Activated T-helper 2 cell treated with anti-CD3 and anti-CD28 coated beads, Interferon-gamma antibody, Interleukin-2, Interleukin-4, amounts not matched to agents 10 μg/mL and 5 μg/mL and 100 μg/mL, durations not matched to agents 14 hours and 24 hours and 36 hours (primary cell): Measurements from ENCODE around the gene ZIC1. TPM values are rescaled to one million over a fixed set of nuclear protein-coding genes. Genes with fewer than 3 reads are reported as not detected.

Experiments used
- DNase-seq: peaks from one replicate; pipeline ENCODE4 v3.0.0; 2021; ENCODE audit warnings: low spot score
- H3K27ac Mint-ChIP-seq: one replicate; pipeline ENCODE4 v1.8.0; 2021; ENCODE audit warnings: mixed read lengths
- H3K27me3 Mint-ChIP-seq: one replicate; pipeline ENCODE4 v1.8.0; 2021; ENCODE audit warnings: low read depth, mixed read lengths
- H3K36me3 Mint-ChIP-seq: one replicate; pipeline ENCODE4 v1.8.0; 2021; ENCODE audit warnings: low read depth, mixed read lengths
- H3K4me1 Mint-ChIP-seq: one replicate; pipeline ENCODE4 v1.8.0; 2021; ENCODE audit warnings: low read depth, mixed read lengths
- H3K4me3 Mint-ChIP-seq: one replicate; pipeline ENCODE4 v1.8.0; 2021; ENCODE audit warnings: low read depth, mild to moderate bottlenecking, moderate library complexity, mixed read lengths
- H3K9me3 Mint-ChIP-seq: one replicate; pipeline ENCODE4 v1.8.0; 2021; ENCODE audit warnings: mixed read lengths
- intact Hi-C: fragments of 100-400 bp; cut with micrococcal nuclease; formaldehyde crosslinking; loops from one replicate; pipeline ENCODE4 v1.15.1; 2023
- total RNA-seq: library from RNA; stranded (reverse); gene quantifications from 2 replicates; pipeline ENCODE4 v1.2.3, GENCODE V29; 2022

The ZIC1 gene
- total RNA-seq, 1 donor from 2014 or later: not detected

DNA sequence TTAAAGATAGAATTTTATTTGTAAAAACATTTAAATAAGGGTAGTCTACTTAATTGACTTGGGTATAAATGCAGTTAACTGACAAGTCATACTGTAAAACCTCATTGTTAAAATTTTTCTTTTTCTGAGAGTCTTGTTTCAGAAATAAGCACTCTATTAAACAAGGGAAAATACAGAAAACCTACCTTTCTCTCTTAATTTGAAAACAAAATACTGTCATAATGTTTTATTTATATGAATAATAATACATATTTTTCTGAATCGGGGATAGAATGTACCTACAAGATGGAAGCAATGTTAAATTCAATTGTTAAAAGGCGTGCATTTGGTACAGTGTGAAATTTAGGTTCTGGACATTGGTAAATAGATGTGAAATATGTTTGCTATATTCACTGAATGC is 17.8 kb downstream of the ZIC1 start:
- DNase-seq: no peak
- H3K27me3 Mint-ChIP-seq: peaks cover 34% of the 10 kb centered on the region
- no peaks in the 10 kb centered on the region for H3K4me1 Mint-ChIP-seq
- no peaks in the 10 kb centered on the region for H3K9me3 Mint-ChIP-seq
- no peak overlapping the region for H3K4me3 Mint-ChIP-seq
- no peak overlapping the region for H3K27ac Mint-ChIP-seq
- intact Hi-C loops: no loop called here
- peaks cover 3% of the 10 kb centered on the region for H3K36me3 Mint-ChIP-seq

DNA sequence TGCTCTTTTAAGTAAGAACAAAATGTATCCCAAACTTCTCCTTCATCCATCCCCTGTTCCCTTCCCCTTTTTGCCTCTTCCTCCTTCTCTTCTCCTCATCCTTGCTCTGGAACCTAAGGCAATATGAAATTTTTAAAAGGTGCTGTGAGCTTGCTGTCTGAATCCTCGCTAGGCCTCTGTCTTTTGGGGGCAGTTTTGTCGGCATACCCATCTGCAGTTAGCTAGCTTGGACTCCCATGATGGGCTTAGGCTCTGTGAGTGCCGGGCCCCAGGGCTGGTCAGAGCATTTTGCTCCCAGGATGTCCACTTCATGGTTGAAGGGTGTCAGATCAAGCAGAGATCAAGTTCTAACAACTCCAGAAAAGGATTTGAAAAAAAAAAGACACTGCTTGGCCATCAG is 18.6 kb downstream of the ZIC1 start:
- H3K27ac Mint-ChIP-seq: no peak overlapping the region
- peaks cover under 1% of the 10 kb centered on the region for H3K36me3 Mint-ChIP-seq
- H3K9me3 Mint-ChIP-seq: no peaks in the 10 kb centered on the region
- no peaks in the 10 kb centered on the region for H3K4me1 Mint-ChIP-seq
- peaks cover 25% of the 10 kb centered on the region for H3K27me3 Mint-ChIP-seq
- intact Hi-C loops: no loop called here
- no peak overlapping the region for H3K4me3 Mint-ChIP-seq
- no peak for DNase-seq

DNA sequence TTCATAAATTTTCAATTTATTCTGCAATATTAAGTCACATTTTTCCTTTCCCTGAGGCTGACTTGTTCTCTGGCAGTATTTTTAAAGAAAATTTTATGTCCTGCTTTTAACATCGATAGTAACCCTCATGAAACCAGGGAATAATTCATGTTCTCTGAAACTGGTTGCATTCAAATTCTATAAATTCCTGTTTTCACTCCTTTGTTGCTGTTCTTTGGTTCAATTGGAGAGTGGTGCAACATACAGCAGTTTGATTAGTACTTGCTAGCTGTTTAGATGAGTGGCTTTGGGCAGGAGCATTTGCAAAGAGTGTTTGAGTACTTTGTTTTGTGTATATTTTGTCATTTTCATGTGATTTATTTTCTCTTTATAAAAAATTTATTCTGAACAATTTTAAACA is 19.2 kb downstream of the ZIC1 start:
- Mint-ChIP-seq H3K4me3 (no peak overlapping the region), H3K9me3 (no peaks in the 10 kb centered on the region), H3K4me1 (no peaks in the 10 kb centered on the region), H3K27ac (no peak overlapping the region), H3K36me3 (no peaks in the 10 kb centered on the region), H3K27me3 (peaks cover 20% of the 10 kb centered on the region)
- intact Hi-C loops: no loop called here
- no peak for DNase-seq

DNA sequence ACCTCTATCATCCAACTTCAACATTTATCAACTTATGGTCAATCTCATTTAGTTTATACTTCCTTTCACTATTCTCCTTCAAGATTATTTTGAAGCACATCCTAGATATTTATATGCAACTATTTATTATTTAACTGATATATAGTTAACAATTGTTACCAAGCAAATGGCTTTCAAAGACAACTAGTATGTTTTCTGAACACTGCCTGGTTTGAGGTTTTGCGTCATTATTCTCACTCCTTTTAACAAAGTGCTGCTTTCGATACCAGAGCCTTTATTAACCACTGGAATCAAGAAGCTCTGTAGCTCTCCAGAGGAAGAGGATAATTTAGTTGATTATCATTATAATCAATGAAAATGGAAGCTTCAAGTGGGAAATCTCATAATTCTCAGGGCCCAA is 19.6 kb downstream of the ZIC1 start:
- H3K36me3 Mint-ChIP-seq: no peaks in the 10 kb centered on the region
- no peaks in the 10 kb centered on the region for H3K4me1 Mint-ChIP-seq
- H3K9me3 Mint-ChIP-seq: no peaks in the 10 kb centered on the region
- no peak overlapping the region for H3K4me3 Mint-ChIP-seq
- no peak for DNase-seq
- intact Hi-C loops: no loop called here
- H3K27ac Mint-ChIP-seq: no peak overlapping the region
- H3K27me3 Mint-ChIP-seq: peaks cover 15% of the 10 kb centered on the region

DNA sequence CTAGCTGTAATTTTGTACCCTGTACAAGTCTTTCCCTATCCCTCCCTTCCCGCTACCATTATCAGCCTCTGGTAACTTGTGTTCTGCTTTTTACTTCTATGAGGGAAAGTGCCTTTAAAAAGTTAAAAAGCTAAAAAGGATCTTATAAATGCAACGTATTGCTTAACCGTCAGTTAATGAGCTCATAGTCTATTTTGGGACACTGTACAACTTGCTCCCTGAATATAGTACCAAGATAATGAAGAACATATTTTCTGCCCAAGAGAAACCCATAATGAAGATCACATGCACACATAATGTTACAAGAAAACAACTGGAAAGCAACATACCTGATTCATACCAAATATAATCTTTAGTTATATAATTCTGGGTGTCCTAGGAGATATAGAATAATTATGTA is 22.6 kb downstream of the ZIC1 start:
- no peak overlapping the region for H3K4me3 Mint-ChIP-seq
- H3K4me1 Mint-ChIP-seq: no peaks in the 10 kb centered on the region
- H3K27ac Mint-ChIP-seq: no peak overlapping the region
- H3K9me3 Mint-ChIP-seq: no peaks in the 10 kb centered on the region
- peaks cover 3% of the 10 kb centered on the region for H3K27me3 Mint-ChIP-seq
- intact Hi-C loops: no loop called here
- no peak for DNase-seq
- no peaks in the 10 kb centered on the region for H3K36me3 Mint-ChIP-seq

DNA sequence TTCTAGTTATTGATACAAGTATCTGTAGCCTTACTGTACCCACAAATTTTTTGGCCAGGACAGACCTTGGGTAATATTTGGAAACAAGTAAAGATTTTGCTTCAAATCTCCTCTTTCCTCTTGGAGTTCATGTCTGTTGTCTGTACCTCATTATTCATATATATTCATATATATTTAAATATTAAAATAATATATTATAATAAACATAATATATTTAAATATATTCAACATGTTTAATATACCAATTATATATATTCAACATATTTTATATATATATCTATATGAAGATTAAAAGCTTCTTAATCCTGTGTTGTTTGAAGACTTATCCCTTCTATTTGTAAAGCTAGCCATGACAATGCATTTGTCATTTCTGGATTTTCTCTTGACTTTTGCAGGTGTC is 38.1 kb downstream of the ZIC1 start:
- no peaks in the 10 kb centered on the region for H3K36me3 Mint-ChIP-seq
- H3K4me1 Mint-ChIP-seq: no peaks in the 10 kb centered on the region
- no peaks in the 10 kb centered on the region for H3K27me3 Mint-ChIP-seq
- no peaks in the 10 kb centered on the region for H3K9me3 Mint-ChIP-seq
- no peak overlapping the region for H3K27ac Mint-ChIP-seq
- intact Hi-C loops: no loop called here
- no peak overlapping the region for H3K4me3 Mint-ChIP-seq
- no peak for DNase-seq

DNA sequence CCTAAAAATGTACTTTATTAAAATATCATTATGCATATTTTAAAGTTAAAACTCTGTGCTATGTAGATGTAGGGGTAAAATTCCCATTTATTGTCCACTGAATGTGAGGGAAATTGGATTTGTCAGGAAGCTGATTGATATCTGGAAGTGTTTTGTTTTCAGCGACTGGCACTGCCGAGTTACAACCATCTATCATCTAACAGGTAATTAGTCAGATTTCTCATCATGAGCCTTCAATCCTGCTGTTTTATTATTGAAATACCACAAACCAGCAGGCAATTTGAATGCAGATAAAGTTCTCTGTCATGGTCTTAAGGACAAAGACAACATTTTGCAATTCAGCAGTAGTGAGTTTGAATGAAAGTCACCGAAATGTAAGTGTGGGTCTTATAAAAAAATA is 40.5 kb downstream of the ZIC1 start:
- Mint-ChIP-seq H3K9me3 (no peaks in the 10 kb centered on the region), H3K36me3 (no peaks in the 10 kb centered on the region), H3K4me3 (no peak overlapping the region), H3K27me3 (no peaks in the 10 kb centered on the region), H3K27ac (no peak overlapping the region), H3K4me1 (no peaks in the 10 kb centered on the region)
- no peak for DNase-seq
- intact Hi-C loops: no loop called here

DNA sequence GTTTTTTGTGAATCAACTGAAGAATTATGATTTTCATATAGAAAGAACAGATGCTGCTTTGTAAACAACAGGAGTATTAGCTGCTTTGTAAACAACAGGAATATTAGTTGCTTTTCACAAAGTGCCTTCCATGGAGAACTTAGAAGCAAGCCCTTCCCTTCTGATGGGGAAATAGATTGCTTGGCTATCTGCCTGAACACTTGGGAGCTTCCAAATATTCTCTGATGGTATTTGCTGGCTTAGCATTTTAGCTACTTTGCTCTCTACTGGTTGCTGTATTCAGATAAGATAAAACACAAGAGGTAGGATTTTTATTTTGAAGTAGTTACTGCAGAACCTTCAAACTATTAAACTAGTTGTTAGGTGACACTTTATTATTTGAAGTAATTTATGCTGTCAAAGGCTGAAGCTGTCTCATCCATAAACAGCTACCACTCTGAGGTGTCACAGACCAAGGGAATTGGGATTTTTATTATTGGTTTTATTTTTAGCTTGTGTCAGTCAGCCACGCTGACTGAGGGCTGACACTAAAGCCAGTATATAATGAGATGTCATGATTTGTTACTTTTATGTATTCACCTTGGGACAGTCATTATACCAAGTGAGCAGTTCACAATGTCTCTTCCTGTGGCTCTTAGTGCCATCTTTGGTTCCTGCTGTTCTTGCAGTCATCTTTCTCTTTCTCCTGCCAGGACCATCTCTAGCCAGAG is 50.0 kb downstream of the ZIC1 start:
- Mint-ChIP-seq H3K27ac (no peak overlapping the region), H3K4me3 (no peak overlapping the region), H3K27me3 (no peaks in the 10 kb centered on the region), H3K4me1 (no peaks in the 10 kb centered on the region), H3K9me3 (no peaks in the 10 kb centered on the region), H3K36me3 (no peaks in the 10 kb centered on the region)
- intact Hi-C loops: no loop called here
- no peak for DNase-seq

DNA sequence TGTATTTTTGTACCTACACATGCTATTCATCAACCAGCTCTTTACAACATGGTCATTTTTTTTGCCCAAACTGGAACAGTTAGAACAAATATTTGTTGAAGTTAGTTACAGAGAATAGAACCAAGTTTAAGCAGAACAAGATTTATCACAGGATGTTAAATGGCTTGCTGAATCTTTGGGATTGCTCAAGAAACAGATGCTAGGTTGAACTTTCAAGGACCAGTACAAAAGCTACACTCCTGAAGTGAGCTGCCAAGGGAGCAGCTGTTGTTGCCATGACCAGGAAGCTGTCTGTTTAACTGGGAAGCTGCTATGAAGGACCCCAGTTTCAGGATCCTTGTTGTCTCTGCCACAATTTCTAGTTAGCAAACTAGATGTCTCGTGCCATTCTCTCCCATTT is 53.7 kb downstream of the ZIC1 start:
- Mint-ChIP-seq H3K27me3 (no peaks in the 10 kb centered on the region), H3K36me3 (no peaks in the 10 kb centered on the region), H3K4me1 (no peaks in the 10 kb centered on the region), H3K4me3 (no peak overlapping the region), H3K27ac (no peak overlapping the region), H3K9me3 (no peaks in the 10 kb centered on the region)
- intact Hi-C loops: no loop called here
- no peak for DNase-seq

Other genes starting within 250 kb of the ZIC1 start
- gene ZIC4, start 2.8 kb upstream of the ZIC1 start, total RNA-seq: not detected in 2 replicates